Activated CD4-positive, alpha-beta T cell treated with anti-CD3 and anti-CD28 coated beads, Interleukin-2, amount 10 ng/mL, durations not matched to agents 7 days and 5 days (primary cell): ENCODE results near the gene NPPC. TPM values are rescaled to one million over a fixed set of nuclear protein-coding genes. Genes with fewer than 3 reads are reported as not detected.
"Not testable (repeated sequence)": the region's sequence is repeated elsewhere in the genome, so short reads cannot be mapped to it uniquely, and the experiment has no call there.

Experiments used
- CTCF ChIA-PET: fragments of 350-600 bp; sonication (Branson Sonifier 250); formaldehyde crosslinking; loops from one replicate; lab custom pipeline; 2021; ENCODE audit warnings: antibody characterized with exemption; lab: Charles Lee
- POLR2A ChIA-PET: fragments of 350-600 bp; sonication (Branson Sonifier 250); formaldehyde crosslinking; loops from one replicate; lab custom pipeline; 2021; ENCODE audit warnings: antibody characterized with exemption; lab: Charles Lee
- DNase-seq: peaks from one replicate; pipeline ENCODE4 v3.0.0-alpha.2; 2020
- H3K27ac Mint-ChIP-seq: one replicate; pipeline ENCODE4 v1.8.0; 2021; ENCODE audit warnings: mild to moderate bottlenecking, moderate library complexity, mixed read lengths
- H3K27me3 Mint-ChIP-seq: one replicate; pipeline ENCODE4 v1.8.0; 2021; ENCODE audit warnings: mixed read lengths
- H3K36me3 Mint-ChIP-seq: one replicate; pipeline ENCODE4 v1.8.0; 2021; ENCODE audit warnings: low read depth, mixed read lengths
- H3K4me1 Mint-ChIP-seq: one replicate; pipeline ENCODE4 v1.8.0; 2021; ENCODE audit warnings: mixed read lengths
- H3K4me3 Mint-ChIP-seq: one replicate; pipeline ENCODE4 v1.8.0; 2021; ENCODE audit warnings: mild to moderate bottlenecking, moderate library complexity, mixed read lengths
- H3K9me3 Mint-ChIP-seq: one replicate; pipeline ENCODE4 v1.8.0; 2021; ENCODE audit warnings: mixed read lengths
- microRNA-seq: library from miRNA; unstranded; fragments of <30 nt; microRNA quantifications from one replicate; pipeline ENCODE4 v1.2.0, GENCODE V29; 2021; ENCODE audit warnings: borderline microRNAs expressed, borderline replicate concordance
- total RNA-seq, 2 experiments: library from RNA; stranded (reverse); gene quantifications; one replicate each; pipeline ENCODE4 v1.2.3, GENCODE V29; 2021

NPPC gene
- total RNA-seq, 2 experiments from 2014 or later, result not detected

- ChIA-PET POLR2A (no interaction called here), CTCF (no interaction called here)
- H3K27ac Mint-ChIP-seq, result no peak overlapping the region
- H3K36me3 Mint-ChIP-seq, result no peaks in the 10 kb centered on the region
- H3K27me3 Mint-ChIP-seq, result peaks cover 22% of the 10 kb centered on the region
- peaks cover 6% of the 10 kb centered on the region for H3K9me3 Mint-ChIP-seq
- no peak overlapping the region for H3K4me3 Mint-ChIP-seq
- H3K4me1 Mint-ChIP-seq, result no peaks in the 10 kb centered on the region
- DNase-seq, result no peak
Measured at GRCh38 chr2:231887756-231888155, 38.4 kb downstream of the NPPC start.

DNA sequence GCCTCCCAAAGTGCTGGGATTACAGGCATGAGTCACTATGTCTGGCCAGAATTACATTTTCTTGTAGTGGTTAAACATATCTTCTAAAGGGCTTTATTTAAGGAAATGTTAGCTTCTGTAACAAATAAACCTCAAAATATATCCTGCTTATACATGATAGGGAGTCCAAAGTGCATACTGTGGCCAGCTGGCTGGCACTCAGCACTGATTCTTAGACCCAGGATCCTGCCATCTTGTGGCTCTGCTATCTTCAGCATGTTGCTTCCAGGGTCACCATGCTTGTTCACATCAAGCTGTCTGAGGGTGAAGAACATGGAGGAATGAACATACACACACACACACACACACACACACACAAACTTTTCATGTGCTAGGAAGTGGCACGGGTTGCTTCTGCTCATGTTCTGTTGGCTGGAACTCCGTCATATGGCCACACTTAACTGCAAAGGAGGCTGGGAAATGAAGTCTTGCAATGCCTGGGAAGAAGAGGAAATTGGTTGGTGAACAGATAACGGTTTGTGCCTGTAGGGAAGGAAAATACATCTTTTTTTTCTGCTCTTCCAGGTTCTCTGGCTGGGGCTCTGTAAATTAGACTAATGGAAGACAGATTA is 40.0 kb downstream of the NPPC start:
- H3K9me3 Mint-ChIP-seq, result peaks cover 6% of the 10 kb centered on the region
- ChIA-PET CTCF (interaction anchor here (1.0 kb wide), 1 partner anchor 10 kb away, joined by 7 read pairs; no protein-coding TSS in a partner anchor), POLR2A (no interaction called here)
- no peaks in the 10 kb centered on the region for H3K36me3 Mint-ChIP-seq
- DNase-seq, result no peak
- H3K4me3 Mint-ChIP-seq, result no peak overlapping the region
- H3K27me3 Mint-ChIP-seq, result peaks cover 26% of the 10 kb centered on the region
- H3K27ac Mint-ChIP-seq, result no peak overlapping the region
- no peaks in the 10 kb centered on the region for H3K4me1 Mint-ChIP-seq

DNA sequence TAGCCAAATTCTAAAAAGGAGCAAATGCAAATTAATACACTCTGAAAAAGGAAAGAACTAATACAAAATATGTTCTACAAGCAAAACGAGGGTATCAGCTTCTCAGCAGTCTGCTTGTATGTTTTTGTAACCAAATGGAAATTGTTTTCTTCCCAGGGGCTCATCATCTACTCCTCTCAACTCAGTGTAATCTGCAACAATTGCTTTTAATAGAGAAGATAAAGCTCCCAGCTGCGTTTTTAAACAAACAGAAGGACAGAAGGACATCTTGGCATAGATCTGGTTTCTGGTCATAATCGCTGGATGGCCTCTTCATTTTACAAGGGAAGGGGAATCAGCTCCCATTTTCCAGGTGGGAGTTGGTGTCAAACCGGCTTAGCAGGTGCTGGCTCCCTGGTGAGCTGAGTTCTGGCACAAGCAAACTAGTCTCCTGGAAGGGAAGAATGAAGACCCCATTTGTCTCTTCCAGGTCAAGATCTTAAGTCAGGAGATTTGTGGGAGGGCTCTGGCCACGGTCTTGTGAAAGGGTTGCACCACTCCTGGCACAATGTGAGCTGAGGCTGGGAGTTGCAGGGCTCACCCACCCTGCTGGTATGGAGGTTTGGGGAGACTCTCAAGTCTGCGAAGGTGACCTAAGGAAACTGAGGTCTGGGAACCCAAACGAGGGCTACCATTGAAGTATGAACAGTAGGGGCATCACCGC is 41.6 kb downstream of the NPPC start:
- ChIA-PET CTCF (interaction anchor here (0.9 kb wide), 1 partner anchor 16 kb away, joined by 3 read pairs; no protein-coding TSS in a partner anchor), POLR2A (no interaction called here)
- no peak overlapping the region for H3K4me3 Mint-ChIP-seq
- no peaks in the 10 kb centered on the region for H3K4me1 Mint-ChIP-seq
- no peak overlapping the region for H3K27ac Mint-ChIP-seq
- peaks cover 26% of the 10 kb centered on the region for H3K27me3 Mint-ChIP-seq
- peaks cover 6% of the 10 kb centered on the region for H3K9me3 Mint-ChIP-seq
- no peak for DNase-seq
- no peaks in the 10 kb centered on the region for H3K36me3 Mint-ChIP-seq

DNA sequence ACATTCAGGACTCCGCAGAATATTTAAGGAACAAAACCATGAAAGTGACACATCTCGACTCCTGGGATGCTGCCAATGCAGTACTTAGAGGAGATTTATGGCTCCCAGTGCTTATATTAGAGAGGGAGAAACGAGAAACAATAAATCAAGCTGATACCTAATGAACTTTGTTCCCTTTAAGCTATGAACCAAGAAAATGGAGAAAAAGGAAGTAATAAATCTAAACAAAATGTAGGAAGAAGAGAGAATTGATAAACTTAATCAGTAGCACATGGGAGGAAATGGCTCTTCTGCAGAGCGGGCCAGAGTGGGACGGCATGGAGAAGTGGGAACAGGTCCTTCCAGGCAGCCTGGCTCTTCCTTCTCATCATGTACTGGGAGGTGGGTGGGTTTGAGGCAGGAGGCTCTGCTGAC is 42.7 kb downstream of the NPPC start:
- Mint-ChIP-seq H3K36me3 (no peaks in the 10 kb centered on the region), H3K4me3 (no peak overlapping the region), H3K27me3 (peaks cover 26% of the 10 kb centered on the region), H3K9me3 (peaks cover 6% of the 10 kb centered on the region), H3K4me1 (no peaks in the 10 kb centered on the region), H3K27ac (no peak overlapping the region)
- POLR2A ChIA-PET, result no interaction called here
- no peak for DNase-seq
- CTCF ChIA-PET, result no interaction called here

DNA sequence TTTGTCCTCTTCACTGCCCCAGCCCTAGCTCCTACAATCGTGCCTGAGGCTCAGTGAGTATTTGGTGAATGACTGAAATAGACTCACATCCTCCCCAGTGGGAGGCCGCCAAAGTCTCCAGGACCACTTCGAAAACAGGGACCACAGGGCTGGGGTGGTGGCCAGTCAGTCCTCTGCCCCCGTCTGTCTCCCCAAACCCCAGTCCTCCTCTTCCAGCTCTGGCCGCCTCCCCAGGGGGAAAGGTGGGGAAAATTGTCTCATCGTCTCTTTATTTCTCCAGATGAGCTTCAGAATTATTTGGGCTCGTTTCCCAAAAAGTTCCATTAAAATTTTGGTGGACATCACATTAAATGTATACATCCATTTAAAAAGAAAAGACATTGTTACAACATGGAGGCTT is 43.5 kb downstream of the NPPC start:
- Mint-ChIP-seq H3K4me1 (no peaks in the 10 kb centered on the region), H3K9me3 (peaks cover 6% of the 10 kb centered on the region), H3K27ac (no peak overlapping the region), H3K4me3 (no peak overlapping the region), H3K27me3 (peaks cover 26% of the 10 kb centered on the region), H3K36me3 (no peaks in the 10 kb centered on the region)
- DNase-seq, result no peak
- ChIA-PET CTCF (interaction anchor here (0.6 kb wide), 1 partner anchor 1042 kb away, joined by 3 read pairs; no protein-coding TSS in a partner anchor), POLR2A (no interaction called here)

DNA sequence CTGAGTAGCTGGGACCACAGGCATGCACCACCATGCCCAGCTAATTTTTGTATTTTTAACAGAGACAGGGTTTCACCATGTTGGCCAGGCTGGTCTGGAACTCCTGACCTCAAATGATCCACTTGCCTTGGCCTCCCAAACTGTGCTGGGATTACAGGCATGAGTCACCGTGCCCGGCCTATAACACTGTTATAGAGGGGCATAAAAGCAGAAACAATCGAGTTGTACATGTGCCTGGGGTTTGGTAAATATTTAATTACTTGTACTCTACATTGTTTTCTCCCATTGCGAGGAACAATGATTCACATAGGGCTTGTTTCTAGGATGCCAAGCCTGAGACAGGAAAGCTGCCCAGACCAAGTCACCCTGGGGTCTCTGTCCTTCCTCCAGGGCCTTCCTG is 45.8 kb downstream of the NPPC start:
- H3K4me1 Mint-ChIP-seq, H3K9me3 Mint-ChIP-seq, POLR2A ChIA-PET, CTCF ChIA-PET, DNase-seq, H3K4me3 Mint-ChIP-seq, H3K36me3 Mint-ChIP-seq, H3K27ac Mint-ChIP-seq: not testable (repeated sequence)
- peaks cover 19% of the 10 kb centered on the region for H3K27me3 Mint-ChIP-seq

DNA sequence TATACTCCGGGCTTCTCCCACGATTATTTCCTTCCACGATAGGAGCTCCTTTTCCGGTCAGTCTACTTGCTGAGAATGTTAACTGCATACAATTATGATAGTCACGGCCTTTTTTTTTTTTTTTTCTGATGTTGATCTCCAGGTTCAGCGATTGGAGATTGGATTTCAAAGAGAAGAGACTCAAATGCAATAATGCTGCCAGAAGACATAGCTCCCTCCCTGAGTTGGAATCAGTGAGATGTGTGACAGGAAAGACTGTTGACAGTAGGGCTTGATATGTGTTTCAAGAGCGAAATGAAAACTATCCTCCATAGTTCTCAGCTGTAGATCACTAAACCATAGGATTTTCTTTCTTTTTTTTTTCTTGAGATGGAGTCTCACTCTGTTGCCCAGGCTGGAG is 47.0 kb downstream of the NPPC start:
- ChIA-PET CTCF (interaction anchor here (0.6 kb wide), 2 partner anchors 347 to 685 kb away, joined by 3 to 6 read pairs; no protein-coding TSS in a partner anchor), POLR2A (no interaction called here)
- DNase-seq, result no peak
- H3K4me3 Mint-ChIP-seq, result no peak overlapping the region
- no peaks in the 10 kb centered on the region for H3K4me1 Mint-ChIP-seq
- H3K9me3 Mint-ChIP-seq, result no peaks in the 10 kb centered on the region
- peaks cover 10% of the 10 kb centered on the region for H3K27me3 Mint-ChIP-seq
- no peak overlapping the region for H3K27ac Mint-ChIP-seq
- no peaks in the 10 kb centered on the region for H3K36me3 Mint-ChIP-seq

DNA sequence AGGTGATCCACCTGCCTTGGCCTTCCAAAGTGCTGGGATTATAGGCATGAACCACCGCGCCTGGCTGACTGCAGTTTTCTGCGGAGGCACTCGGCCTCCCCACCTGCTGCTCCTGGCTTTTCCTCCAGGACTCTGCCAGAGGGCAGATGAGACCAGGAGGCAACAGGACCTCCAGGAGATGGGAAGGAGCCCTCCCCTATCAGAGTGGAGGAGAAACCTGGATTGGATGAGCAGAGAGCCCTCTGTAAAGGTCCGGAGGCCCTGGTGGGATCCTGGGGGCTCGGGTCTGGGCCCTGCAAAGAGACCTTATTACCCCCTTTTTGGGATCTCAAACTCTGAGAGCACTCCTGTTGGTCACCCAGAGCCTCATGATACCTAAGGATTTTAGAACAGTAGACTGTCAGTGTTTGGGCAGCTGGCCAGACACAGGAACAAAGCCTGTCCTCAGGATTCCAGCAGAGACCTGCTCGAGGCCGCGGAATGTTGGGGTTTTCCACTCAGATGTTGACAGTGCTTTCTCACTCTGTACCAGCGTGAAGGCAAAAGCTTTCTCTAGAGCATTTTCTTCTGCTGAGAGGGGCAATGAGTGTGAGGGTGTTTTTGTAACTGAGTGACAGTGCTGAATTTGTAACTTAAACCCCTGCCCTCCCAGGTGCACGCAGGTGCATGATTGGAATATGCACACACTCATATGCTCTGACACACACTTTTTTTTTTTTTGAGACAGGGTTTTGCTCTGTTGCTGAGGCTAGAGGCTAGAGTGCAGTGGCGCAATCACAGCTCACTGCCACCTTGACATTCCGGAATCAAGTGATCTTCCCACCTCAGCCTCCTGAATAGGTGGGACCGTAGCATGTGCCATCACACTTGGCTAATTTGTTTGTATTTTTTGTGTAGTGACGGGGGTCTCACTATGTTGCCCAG is 48.4 kb downstream of the NPPC start:
- H3K4me3 Mint-ChIP-seq, result no peak overlapping the region
- H3K36me3 Mint-ChIP-seq, result no peaks in the 10 kb centered on the region
- H3K9me3 Mint-ChIP-seq, result no peaks in the 10 kb centered on the region
- no peak for DNase-seq
- ChIA-PET POLR2A (no interaction called here), CTCF (no interaction called here)
- peaks cover 7% of the 10 kb centered on the region for H3K27me3 Mint-ChIP-seq
- H3K4me1 Mint-ChIP-seq, result no peaks in the 10 kb centered on the region
- no peak overlapping the region for H3K27ac Mint-ChIP-seq

GRCh38 chr2:231874944-231875343 is 51.3 kb downstream of the NPPC start:
- H3K27me3 Mint-ChIP-seq, result peaks cover 9% of the 10 kb centered on the region
- POLR2A ChIA-PET, result no interaction called here
- no peaks in the 10 kb centered on the region for H3K9me3 Mint-ChIP-seq
- no peaks in the 10 kb centered on the region for H3K4me1 Mint-ChIP-seq
- H3K36me3 Mint-ChIP-seq, result no peaks in the 10 kb centered on the region
- H3K27ac Mint-ChIP-seq, result no peak overlapping the region
- no peak overlapping the region for H3K4me3 Mint-ChIP-seq
- CTCF ChIA-PET, result interaction anchor here (1.2 kb wide), 1 partner anchor 16 kb away, joined by 3 read pairs; no protein-coding TSS in a partner anchor
- no peak for DNase-seq

Small RNA genes lying within 50 kb of the gene (microRNA-seq; reads per million reads assigned to microRNA genes)
- not detected for gene MIR1471

Other genes with a start within 250 kb of the NPPC start
- 1,000 to 10,000 TPM; 1,700 to 2,208 TPM for gene PTMA, start 217.9 kb downstream of the NPPC start, total RNA-seq
- gene PDE6D, start 145.1 kb downstream of the NPPC start, total RNA-seq, result 10 to 100 TPM; 30.2 to 36.0 TPM
- gene COPS7B, start 140.0 kb downstream of the NPPC start, total RNA-seq, result 10 to 100 TPM; 44.9 to 50.0 TPM
- 10 to 100 TPM; 40.2 to 43.4 TPM for gene DIS3L2, start 35.3 kb upstream of the NPPC start, total RNA-seq